Measurements from ENCODE around the gene FAM219A.
A peak's percentile ranks its signal among the peaks of the same experiment; 100 is the strongest.

FAM219A gene

GRCh38 chr9:34475097-34475496, 16.7 kb upstream of the FAM219A start:
- ChIA-PET CTCF (interaction anchor here (0.6 to 1.5 kb wide), 4 partner anchors 15 to 159 kb away, joined by 4 read pairs; no protein-coding TSS in a partner anchor), POLR2A (no interaction called here)
- Histone ChIP-seq H3K27ac (ENCODE audit: extremely low read depth, low read depth, low read length) (no peak overlapping the region), H3K36me3 (ENCODE audit: control insufficient read depth in 2 of 2, insufficient read depth in 1 of 2, low read length in 2 of 2) (no peaks in the 10 kb centered on the region), H3K9me3 (ENCODE audit: control insufficient read depth, insufficient read depth, low read depth, low read length) (no peaks in the 10 kb centered on the region), H3K4me1 (ENCODE audit: control insufficient read depth, insufficient read depth, low read length) (no peaks in the 10 kb centered on the region), H3K4me3 (ENCODE audit: low read depth, low read length) (no peak overlapping the region)
- TF ChIP-seq ZFP41 (tag by site-specific recombination; IDR thresholded peaks at IDR 0.05; ENCODE audit: borderline replicate concordance) (no peak), ZNF544 (tag by site-specific recombination; IDR thresholded peaks at IDR 0.05) (no peak), ZNF701 (tag by site-specific recombination; IDR thresholded peaks at IDR 0.05) (no peak), SCRT2 (tag by site-specific recombination; IDR thresholded peaks at IDR 0.05) (no peak), ZNF133 (tag by site-specific recombination; IDR thresholded peaks at IDR 0.05) (no peak)
- TF ChIP-seq, protein P1, sequence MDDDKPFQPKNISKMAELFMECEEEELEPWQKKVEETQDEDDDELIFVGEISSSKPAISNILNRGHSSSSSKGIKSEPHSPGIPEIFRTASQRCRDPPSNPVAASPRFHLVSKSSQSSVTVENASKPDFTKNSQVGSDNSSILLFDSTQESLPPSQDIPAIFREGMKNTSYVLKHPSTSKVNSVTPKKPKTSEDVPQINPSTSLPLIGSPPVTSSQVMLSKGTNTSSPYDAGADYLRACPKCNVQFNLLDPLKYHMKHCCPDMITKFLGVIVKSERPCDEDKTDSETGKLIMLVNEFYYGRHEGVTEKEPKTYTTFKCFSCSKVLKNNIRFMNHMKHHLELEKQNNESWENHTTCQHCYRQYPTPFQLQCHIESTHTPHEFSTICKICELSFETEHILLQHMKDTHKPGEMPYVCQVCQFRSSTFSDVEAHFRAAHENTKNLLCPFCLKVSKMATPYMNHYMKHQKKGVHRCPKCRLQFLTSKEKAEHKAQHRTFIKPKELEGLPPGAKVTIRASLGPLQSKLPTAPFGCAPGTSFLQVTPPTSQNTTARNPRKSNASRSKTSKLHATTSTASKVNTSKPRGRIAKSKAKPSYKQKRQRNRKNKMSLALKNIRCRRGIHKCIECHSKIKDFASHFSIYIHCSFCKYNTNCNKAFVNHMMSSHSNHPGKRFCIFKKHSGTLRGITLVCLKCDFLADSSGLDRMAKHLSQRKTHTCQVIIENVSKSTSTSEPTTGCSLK (tag by site-specific recombination; IDR thresholded peaks at IDR 0.05): no peak

DNA sequence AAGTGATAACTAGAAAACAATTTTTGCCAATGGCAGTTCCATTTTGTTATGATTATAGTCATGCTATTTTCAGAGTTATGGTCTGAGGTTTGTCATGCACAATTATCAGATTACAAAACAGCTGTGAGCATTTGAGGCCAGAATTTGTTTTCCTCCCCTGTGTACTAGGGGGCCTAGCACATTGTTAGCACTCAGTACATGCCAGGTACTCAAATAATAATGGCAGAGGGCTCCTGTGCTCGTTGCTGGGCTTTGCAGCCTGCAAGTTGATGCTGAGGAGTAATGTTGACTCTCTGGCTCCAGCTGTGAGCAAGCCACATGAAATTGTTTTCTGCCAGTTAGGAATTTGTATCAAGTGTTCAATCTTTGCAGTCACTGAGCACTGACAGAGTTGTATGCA, 7.1 kb upstream of the FAM219A start:
- Histone ChIP-seq H3K9me3 (ENCODE audit: control insufficient read depth, insufficient read depth, low read depth, low read length) (no peaks in the 10 kb centered on the region), H3K36me3 (ENCODE audit: control insufficient read depth in 2 of 2, insufficient read depth in 1 of 2, low read length in 2 of 2) (no peaks in the 10 kb centered on the region), H3K4me1 (ENCODE audit: control insufficient read depth, insufficient read depth, low read length) (no peaks in the 10 kb centered on the region; the same call in 1 of the 2 replicates), H3K27ac (ENCODE audit: extremely low read depth, low read depth, low read length) (no peak overlapping the region), H3K4me3 (ENCODE audit: low read depth, low read length) (no peak overlapping the region)
- TF ChIP-seq ZIC2 (tag by site-specific recombination; IDR thresholded peaks at IDR 0.05) (peak; percentile 26; the same call in 1 of the 2 replicates), ZNF138 (tag by site-specific recombination; IDR thresholded peaks at IDR 0.05; ENCODE audit: borderline replicate concordance) (no peak)
- ChIA-PET CTCF (interaction anchor here (0.7 to 2.0 kb wide), 5 partner anchors 15 to 138 kb away, joined by 3 to 11 read pairs (median 3); no protein-coding TSS in a partner anchor), POLR2A (no interaction called here)

GRCh38 chr9:34464571-34464970, 6.2 kb upstream of the FAM219A start:
- H3K4me3 ChIP-seq (ENCODE audit: low read depth, low read length): no peak overlapping the region
- TF ChIP-seq ZNF707 (tag by site-specific recombination; IDR thresholded peaks at IDR 0.05): no peak
- TF ChIP-seq ZFP41 (tag by site-specific recombination; IDR thresholded peaks at IDR 0.05; ENCODE audit: borderline replicate concordance): no peak
- TF ChIP-seq PRDM10 (tag by site-specific recombination; IDR thresholded peaks at IDR 0.05): no peak
- TF ChIP-seq REST (tag by site-specific recombination; IDR thresholded peaks at IDR 0.05): no peak
- TF ChIP-seq ZNF19 (tag by site-specific recombination; IDR thresholded peaks at IDR 0.05; ENCODE audit: low read depth): no peak

More at GRCh38 chr9:34464571-34464970, 6.2 kb upstream of the FAM219A start:
- Histone ChIP-seq H3K36me3 (ENCODE audit: control insufficient read depth in 2 of 2, insufficient read depth in 1 of 2, low read length in 2 of 2) (no peaks in the 10 kb centered on the region), H3K4me1 (ENCODE audit: control insufficient read depth, insufficient read depth, low read length) (no peaks in the 10 kb centered on the region; the same call in 1 of the 2 replicates), H3K27ac (ENCODE audit: extremely low read depth, low read depth, low read length) (no peak overlapping the region), H3K9me3 (ENCODE audit: control insufficient read depth, insufficient read depth, low read depth, low read length) (no peaks in the 10 kb centered on the region)
- ChIA-PET POLR2A (no interaction called here), CTCF (interaction anchor here (0.6 to 3.0 kb wide), 5 partner anchors 8 to 1543 kb away, joined by 3 to 16 read pairs (median 5); no protein-coding TSS in a partner anchor)

Data from HEK293 (cell line).